SK-N-SH (cell line): ENCODE data around the gene CACNA1H.

Source experiments
- CTCF ChIP-seq: fragments of 200-600 bp; sonication (generic); IDR thresholded peaks from 2 replicates; pipeline ENCODE4 v1.6.1; 2017; ENCODE audit warnings: antibody characterized with exemption, mild to moderate bottlenecking, moderate library complexity
- EP300 ChIP-seq, 2 experiments: IDR thresholded peaks; 2 replicates each; pipeline versions ENCODE4 v1.4.0 to v1.6.1; 2012; ENCODE audit warnings: borderline replicate concordance in 1 of 2, low read depth in 1 of 2, low read length in 1 of 2
- FOXJ3 ChIP-seq: sonication (generic); formaldehyde crosslinking; IDR thresholded peaks from 2 replicates; pipeline ENCODE4 v1.5.1; 2020; ENCODE audit warnings: mild to moderate bottlenecking, missing genetic modification reagents
- GATA2 ChIP-seq: sonication (generic); formaldehyde crosslinking; IDR thresholded peaks from 2 replicates; pipeline ENCODE4 v1.5.0; 2020; ENCODE audit warnings: mild to moderate bottlenecking, missing genetic modification reagents
- NRF1 ChIP-seq: IDR thresholded peaks from 2 replicates; pipeline ENCODE4 v1.6.1; 2012; ENCODE audit warnings: low read depth, mild to moderate bottlenecking, low read length
- POLR2AphosphoS5 ChIP-seq: IDR thresholded peaks from 2 replicates; pipeline ENCODE4 v1.6.1; 2012; ENCODE audit warnings: low read depth, low read length
- SMC3 ChIP-seq: IDR thresholded peaks from 2 replicates; pipeline ENCODE4 v1.6.1; 2012; ENCODE audit warnings: low read depth, low read length, improper control_type of control experiment
- TCF12 ChIP-seq: IDR thresholded peaks from 2 replicates; pipeline ENCODE4 v1.4.0; 2012

GRCh38 chr16:1216681-1217400 lies 63.9 kb downstream of the CACNA1H start:
- no peak for TF ChIP-seq POLR2AphosphoS5
- no peak for TF ChIP-seq CTCF
- no peak for TF ChIP-seq SMC3
- TF ChIP-seq GATA2 (CRISPR knock-in tag): no peak
- TF ChIP-seq FOXJ3: no peak
- no peak for TF ChIP-seq EP300 (IDR thresholded peaks at IDR 0.05; ENCODE audit: borderline replicate concordance in 1 of 2, low read depth in 1 of 2, low read length in 1 of 2)
- TF ChIP-seq TCF12: no peak
- no peak for TF ChIP-seq NRF1
